Calu3 (cell line): ENCODE data around the gene UBXN11. TPM values are rescaled to one million over a fixed set of nuclear protein-coding genes. Genes with fewer than 3 reads are reported as not detected.
A peak's percentile ranks its signal among the peaks of the same experiment; 100 is the strongest.

ENCODE experiments used
- BruUV-seq: library from RNA; stranded (reverse); fragments of 400-500 nt; replicated peaks from 2 replicates; lab custom pipeline; 2021; lab: Mats Ljungman, UMichigan
- CTCF ChIA-PET: fragments of 300-600 bp; sonication (Branson Sonifier 250); formaldehyde crosslinking; loops from one replicate; lab custom pipeline; 2022; ENCODE audit warnings: antibody characterized with exemption; lab: Charles Lee
- DNase-seq: peaks from one replicate; pipeline ENCODE4 v3.0.0; 2022
- H3K27ac Mint-ChIP-seq: one replicate; pipeline ENCODE4 v1.8.0; 2022; ENCODE audit warnings: mixed read lengths; ENCODE audit not compliant: unreplicated experiment
- H3K27me3 Mint-ChIP-seq: one replicate; pipeline ENCODE4 v1.8.0; 2022; ENCODE audit warnings: mixed read lengths; ENCODE audit not compliant: unreplicated experiment
- H3K36me3 Mint-ChIP-seq: one replicate; pipeline ENCODE4 v1.8.0; 2022; ENCODE audit warnings: mild to moderate bottlenecking, moderate library complexity, mixed read lengths; ENCODE audit not compliant: insufficient read depth, unreplicated experiment
- H3K4me1 Mint-ChIP-seq: one replicate; pipeline ENCODE4 v1.8.0; 2022; ENCODE audit warnings: mild to moderate bottlenecking, low read depth, mixed read lengths; ENCODE audit not compliant: unreplicated experiment
- H3K4me3 Mint-ChIP-seq: one replicate; pipeline ENCODE4 v1.8.0; 2022; ENCODE audit warnings: mild to moderate bottlenecking, low read depth, moderate library complexity, mixed read lengths; ENCODE audit not compliant: unreplicated experiment
- H3K9me3 Mint-ChIP-seq: one replicate; pipeline ENCODE4 v1.8.0; 2022; ENCODE audit warnings: low read depth, mixed read lengths; ENCODE audit not compliant: unreplicated experiment
- CTCF ChIP-seq: fragments of 200-600 bp; IDR thresholded peaks from one replicate; pipeline ENCODE4 v1.8.0; 2022; ENCODE audit warnings: antibody characterized with exemption; ENCODE audit not compliant: unreplicated experiment
- intact Hi-C: fragments of 100-400 bp; cut with micrococcal nuclease; formaldehyde crosslinking; loops from one replicate; pipeline ENCODE4 v1.10.0; 2022; ENCODE audit not compliant: unreplicated experiment
- total RNA-seq: library from RNA; stranded (reverse); gene quantifications from 2 replicates; pipeline ENCODE4 v1.2.3, GENCODE V29; 2022

The UBXN11 gene
- total RNA-seq, 1 experiment from 2014 or later: 24.0 TPM

- no TSS peak for BruUV-seq
- peaks cover 12% of the 10 kb centered on the region for H3K4me1 Mint-ChIP-seq
- H3K9me3 Mint-ChIP-seq: no peaks in the 10 kb centered on the region
- H3K27me3 Mint-ChIP-seq: no peaks in the 10 kb centered on the region
- intact Hi-C loops: no loop called here
- CTCF ChIA-PET: no interaction called here
- peaks cover 22% of the 10 kb centered on the region for H3K36me3 Mint-ChIP-seq
- TF ChIP-seq CTCF: no peak
- no peak overlapping the region for H3K4me3 Mint-ChIP-seq
- DNase-seq: no peak
- no peak overlapping the region for H3K27ac Mint-ChIP-seq
These were observed 19.3 kb downstream of the UBXN11 start for GRCh38 chr1:26287033-26287711.

- H3K27ac Mint-ChIP-seq: no peak overlapping the region
- H3K36me3 Mint-ChIP-seq: peaks cover 30% of the 10 kb centered on the region
- DNase-seq: no peak
- peaks cover 17% of the 10 kb centered on the region for H3K4me1 Mint-ChIP-seq
- no peak overlapping the region for H3K4me3 Mint-ChIP-seq
- H3K27me3 Mint-ChIP-seq: no peaks in the 10 kb centered on the region
- BruUV-seq: no TSS peak
- no peaks in the 10 kb centered on the region for H3K9me3 Mint-ChIP-seq
- intact Hi-C loops: no loop called here
- CTCF ChIA-PET: interaction anchor here (1.3 to 1.4 kb wide), 2 partner anchors 11 to 35 kb away, joined by 3 read pairs; no protein-coding TSS in a partner anchor
- TF ChIP-seq CTCF: no peak
These were observed 20.4 kb downstream of the UBXN11 start for GRCh38 chr1:26286064-26286416.

GRCh38 chr1:26285366-26286063, 20.9 kb downstream of the UBXN11 start:
- Mint-ChIP-seq H3K4me1 (peaks cover 20% of the 10 kb centered on the region), H3K4me3 (peak overlapping the region; percentile 48), H3K36me3 (peaks cover 36% of the 10 kb centered on the region), H3K27ac (peak overlapping the region; percentile 84), H3K9me3 (no peaks in the 10 kb centered on the region), H3K27me3 (no peaks in the 10 kb centered on the region)
- no peak for TF ChIP-seq CTCF
- no TSS peak for BruUV-seq
- intact Hi-C loops: no loop called here
- CTCF ChIA-PET: interaction anchor here (1.2 to 1.4 kb wide), 3 partner anchors 11 to 36 kb away, joined by 3 read pairs; no protein-coding TSS in a partner anchor
- DNase-seq: peak; percentile 30

- no peaks in the 10 kb centered on the region for H3K9me3 Mint-ChIP-seq
- peak overlapping the region; percentile 48 for H3K4me3 Mint-ChIP-seq
- peaks cover 43% of the 10 kb centered on the region for H3K36me3 Mint-ChIP-seq
These were observed 21.7 kb downstream of the UBXN11 start for GRCh38 chr1:26284597-26285347.

More at GRCh38 chr1:26284597-26285347, 21.7 kb downstream of the UBXN11 start:
- BruUV-seq: no TSS peak
- intact Hi-C loops: no loop called here
- peak; percentile 81 for DNase-seq
- Mint-ChIP-seq H3K4me1 (peaks cover 20% of the 10 kb centered on the region), H3K27me3 (no peaks in the 10 kb centered on the region), H3K27ac (peak overlapping the region; percentile 84)
- CTCF ChIA-PET: interaction anchor here (1.2 to 1.4 kb wide), 3 partner anchors 12 to 37 kb away, joined by 3 read pairs; no protein-coding TSS in a partner anchor
- TF ChIP-seq CTCF: no peak
